Measurements from ENCODE around the gene ITGB3. TPM values are rescaled to one million over a fixed set of nuclear protein-coding genes. Genes with fewer than 3 reads are reported as not detected.
A peak's percentile ranks its signal among the peaks of the same experiment; 100 is the strongest.

The ITGB3 gene
- polyA plus RNA-seq, 1 of the 3 experiments (the other 2 are of a cell fraction), result 4.6 TPM

DNA sequence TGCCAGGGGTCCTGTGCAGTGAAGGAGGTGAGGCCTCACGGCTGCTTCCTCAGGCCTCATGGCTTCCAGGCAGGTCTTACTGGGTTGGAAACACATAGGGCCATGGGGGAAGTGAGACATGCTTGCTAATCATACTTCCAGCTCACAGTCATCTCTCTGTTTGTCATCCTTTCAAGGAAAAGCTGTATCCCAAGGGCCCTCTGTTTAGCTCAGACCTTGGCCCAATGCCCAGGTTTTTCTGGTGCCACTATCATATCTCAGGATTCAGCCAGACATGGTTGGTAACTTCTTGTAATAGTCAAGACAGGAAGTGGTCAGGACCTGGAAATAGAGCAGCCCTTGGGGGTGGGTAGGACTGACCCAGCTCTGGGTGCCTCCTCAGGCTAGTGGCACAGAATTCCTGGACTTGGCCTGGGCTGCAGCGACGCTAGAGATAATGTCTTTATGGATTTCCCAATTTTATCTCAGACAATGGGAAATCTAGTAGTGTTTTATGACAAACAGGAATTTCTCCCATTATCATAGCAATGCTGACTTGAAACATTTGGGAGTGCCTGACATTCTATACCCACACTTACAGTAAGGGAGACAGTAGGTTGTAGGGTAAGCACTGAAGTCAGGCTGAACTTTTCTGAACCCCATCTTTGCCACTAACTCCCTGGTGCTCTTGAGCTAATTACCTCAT lies 13.5 kb upstream of the ITGB3 start (continued):
- TF ChIP-seq FOXM1 (IDR thresholded peaks at IDR 0.05; ENCODE audit: low read depth), result peak; percentile 79; the same call in 1 of the 2 replicates
- peak; percentile 95; the same call in 1 of the 2 replicates for TF ChIP-seq RXRA (IDR thresholded peaks at IDR 0.05; ENCODE audit: borderline replicate concordance, low read depth)
- TF ChIP-seq SIN3A (IDR thresholded peaks at IDR 0.05; ENCODE audit: borderline replicate concordance, low read depth, low read length), result peak; percentile 65; the same call in 1 of the 2 replicates
- peak; percentile 76 for TF ChIP-seq ELF1 (IDR thresholded peaks at IDR 0.05)
- TF ChIP-seq, protein P1, sequence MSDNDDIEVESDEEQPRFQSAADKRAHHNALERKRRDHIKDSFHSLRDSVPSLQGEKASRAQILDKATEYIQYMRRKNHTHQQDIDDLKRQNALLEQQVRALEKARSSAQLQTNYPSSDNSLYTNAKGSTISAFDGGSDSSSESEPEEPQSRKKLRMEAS (IDR thresholded peaks at IDR 0.05; ENCODE audit: low read depth), result peak; percentile 93
- 0 out of 2 replicates have a peak, but pooled peaks have one; percentile 60 for TF ChIP-seq YY1 (IDR thresholded peaks at IDR 0.05; ENCODE audit: low read depth)
- TF ChIP-seq, protein P2, sequence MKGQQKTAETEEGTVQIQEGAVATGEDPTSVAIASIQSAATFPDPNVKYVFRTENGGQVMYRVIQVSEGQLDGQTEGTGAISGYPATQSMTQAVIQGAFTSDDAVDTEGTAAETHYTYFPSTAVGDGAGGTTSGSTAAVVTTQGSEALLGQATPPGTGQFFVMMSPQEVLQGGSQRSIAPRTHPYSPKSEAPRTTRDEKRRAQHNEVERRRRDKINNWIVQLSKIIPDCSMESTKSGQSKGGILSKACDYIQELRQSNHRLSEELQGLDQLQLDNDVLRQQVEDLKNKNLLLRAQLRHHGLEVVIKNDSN (IDR thresholded peaks at IDR 0.05; ENCODE audit: borderline replicate concordance, low read depth), result 0 out of 2 replicates have a peak, but pooled peaks have one; percentile 49
- no peak for TF ChIP-seq MXI1 (IDR thresholded peaks at IDR 0.05; ENCODE audit: low read depth, low read length)
- peak; percentile 94 for TF ChIP-seq TCF12 (IDR thresholded peaks at IDR 0.05)
- TF ChIP-seq FOSL2 (IDR thresholded peaks at IDR 0.05; ENCODE audit: borderline replicate concordance, low read depth), result peak; percentile 84
- TF ChIP-seq TAF1 (IDR thresholded peaks at IDR 0.05; ENCODE audit: borderline replicate concordance, low read depth, low read length), result no peak
- TF ChIP-seq GABPA (IDR thresholded peaks at IDR 0.05; ENCODE audit: low read depth), result peak; percentile 65

DNA sequence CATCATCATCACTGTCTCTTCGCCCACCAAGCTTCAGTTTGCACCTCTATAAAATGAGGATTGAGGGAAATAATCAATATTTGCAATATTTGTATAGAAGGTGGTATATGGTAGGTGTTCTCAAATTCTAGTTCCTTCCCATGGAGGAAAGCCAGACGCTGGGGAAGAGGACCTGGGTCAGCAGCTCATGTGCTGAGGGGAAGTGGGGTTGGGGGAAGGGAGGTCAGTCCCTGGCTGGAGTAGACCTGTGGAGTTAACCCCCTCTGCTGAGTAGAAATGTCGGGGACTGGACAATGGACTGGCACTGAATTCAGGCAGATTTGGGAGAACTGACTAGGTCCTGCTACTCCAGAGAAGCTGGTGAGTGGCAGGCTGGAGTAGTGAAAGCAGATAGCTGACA lies 12.8 kb upstream of the ITGB3 start:
- Histone ChIP-seq H3K9me3 (no peaks in the 10 kb centered on the region), H3F3A (replicated peaks; ENCODE audit: insufficient read depth) (peaks cover 24% of the 10 kb centered on the region), H4K20me1 (ENCODE audit: insufficient read depth) (no peaks in the 10 kb centered on the region), H3K9me2 (no peaks in the 10 kb centered on the region), H3K9ac (peak overlapping the region; percentile 21; the same call in 1 of the 2 replicates), H3K27ac (ENCODE audit: low read depth in 2 of 2, low read length in 1 of 2) (peak overlapping the region; percentile 82 to 91; a peak in 3 of 4 replicates), H2AFZ (ENCODE audit: low read depth) (peak overlapping the region; percentile 79), H3K4me2 (peak overlapping the region; percentile 39; the same call in 1 of the 2 replicates), H3K79me2 (ENCODE audit: insufficient read depth) (no peaks in the 10 kb centered on the region), H3K4me3 (ENCODE audit: low read depth in 2 of 2, low read length in 1 of 2) (no peak overlapping the region), H3K36me3 (replicated peaks in 1 of 2; ENCODE audit: control insufficient read depth in 1 of 2, insufficient read depth in 2 of 2, low read length in 1 of 2) (no peaks in the 10 kb centered on the region), H3K4me1 (ENCODE audit: control insufficient read depth in 1 of 2, insufficient read depth in 2 of 2, low read depth in 1 of 2, low read length in 1 of 2) (peaks cover 15% of the 10 kb centered on the region in 2 experiments), H3K27me3 (ENCODE audit: insufficient read depth) (no peaks in the 10 kb centered on the region)
- ChIA-PET POLR2A (interaction anchor here (0.9 kb wide), 1 partner anchor 47 kb away, joined by 3 read pairs; no protein-coding TSS in a partner anchor), CTCF (interaction anchor here (1.0 to 8.7 kb wide), 6 partner anchors 10 to 375 kb away, joined by 3 to 71 read pairs (median 8); partner anchors contain the start of genes EFCAB13 and ITGB3)
- TF ChIP-seq RXRA (IDR thresholded peaks at IDR 0.05; ENCODE audit: borderline replicate concordance, low read depth) (no peak), TAF1 (IDR thresholded peaks at IDR 0.05; ENCODE audit: borderline replicate concordance, low read depth, low read length) (no peak), CHD2 (IDR thresholded peaks at IDR 0.05; ENCODE audit: low read length, partially characterized antibody) (no peak), TEAD4 (IDR thresholded peaks at IDR 0.05; ENCODE audit: borderline replicate concordance, insufficient read depth) (no peak), GATA2 (CRISPR knock-in tag; IDR thresholded peaks at IDR 0.05) (no peak), POLR2AphosphoS5 (IDR thresholded peaks at IDR 0.05; ENCODE audit: low read depth, low read length) (no peak), RCOR1 (IDR thresholded peaks at IDR 0.05; ENCODE audit: low read length) (no peak), GABPA (IDR thresholded peaks at IDR 0.05; ENCODE audit: low read depth) (no peak)
- TF ChIP-seq, protein P3, sequence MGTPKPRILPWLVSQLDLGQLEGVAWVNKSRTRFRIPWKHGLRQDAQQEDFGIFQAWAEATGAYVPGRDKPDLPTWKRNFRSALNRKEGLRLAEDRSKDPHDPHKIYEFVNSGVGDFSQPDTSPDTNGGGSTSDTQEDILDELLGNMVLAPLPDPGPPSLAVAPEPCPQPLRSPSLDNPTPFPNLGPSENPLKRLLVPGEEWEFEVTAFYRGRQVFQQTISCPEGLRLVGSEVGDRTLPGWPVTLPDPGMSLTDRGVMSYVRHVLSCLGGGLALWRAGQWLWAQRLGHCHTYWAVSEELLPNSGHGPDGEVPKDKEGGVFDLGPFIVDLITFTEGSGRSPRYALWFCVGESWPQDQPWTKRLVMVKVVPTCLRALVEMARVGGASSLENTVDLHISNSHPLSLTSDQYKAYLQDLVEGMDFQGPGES (IDR thresholded peaks at IDR 0.05; ENCODE audit: low read depth, low read length), result no peak
- TF ChIP-seq, protein P4, sequence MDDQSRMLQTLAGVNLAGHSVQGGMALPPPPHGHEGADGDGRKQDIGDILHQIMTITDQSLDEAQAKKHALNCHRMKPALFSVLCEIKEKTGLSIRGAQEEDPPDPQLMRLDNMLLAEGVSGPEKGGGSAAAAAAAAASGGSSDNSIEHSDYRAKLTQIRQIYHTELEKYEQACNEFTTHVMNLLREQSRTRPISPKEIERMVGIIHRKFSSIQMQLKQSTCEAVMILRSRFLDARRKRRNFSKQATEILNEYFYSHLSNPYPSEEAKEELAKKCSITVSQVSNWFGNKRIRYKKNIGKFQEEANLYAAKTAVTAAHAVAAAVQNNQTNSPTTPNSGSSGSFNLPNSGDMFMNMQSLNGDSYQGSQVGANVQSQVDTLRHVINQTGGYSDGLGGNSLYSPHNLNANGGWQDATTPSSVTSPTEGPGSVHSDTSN (IDR thresholded peaks at IDR 0.05), result no peak
- TF ChIP-seq, protein P5, sequence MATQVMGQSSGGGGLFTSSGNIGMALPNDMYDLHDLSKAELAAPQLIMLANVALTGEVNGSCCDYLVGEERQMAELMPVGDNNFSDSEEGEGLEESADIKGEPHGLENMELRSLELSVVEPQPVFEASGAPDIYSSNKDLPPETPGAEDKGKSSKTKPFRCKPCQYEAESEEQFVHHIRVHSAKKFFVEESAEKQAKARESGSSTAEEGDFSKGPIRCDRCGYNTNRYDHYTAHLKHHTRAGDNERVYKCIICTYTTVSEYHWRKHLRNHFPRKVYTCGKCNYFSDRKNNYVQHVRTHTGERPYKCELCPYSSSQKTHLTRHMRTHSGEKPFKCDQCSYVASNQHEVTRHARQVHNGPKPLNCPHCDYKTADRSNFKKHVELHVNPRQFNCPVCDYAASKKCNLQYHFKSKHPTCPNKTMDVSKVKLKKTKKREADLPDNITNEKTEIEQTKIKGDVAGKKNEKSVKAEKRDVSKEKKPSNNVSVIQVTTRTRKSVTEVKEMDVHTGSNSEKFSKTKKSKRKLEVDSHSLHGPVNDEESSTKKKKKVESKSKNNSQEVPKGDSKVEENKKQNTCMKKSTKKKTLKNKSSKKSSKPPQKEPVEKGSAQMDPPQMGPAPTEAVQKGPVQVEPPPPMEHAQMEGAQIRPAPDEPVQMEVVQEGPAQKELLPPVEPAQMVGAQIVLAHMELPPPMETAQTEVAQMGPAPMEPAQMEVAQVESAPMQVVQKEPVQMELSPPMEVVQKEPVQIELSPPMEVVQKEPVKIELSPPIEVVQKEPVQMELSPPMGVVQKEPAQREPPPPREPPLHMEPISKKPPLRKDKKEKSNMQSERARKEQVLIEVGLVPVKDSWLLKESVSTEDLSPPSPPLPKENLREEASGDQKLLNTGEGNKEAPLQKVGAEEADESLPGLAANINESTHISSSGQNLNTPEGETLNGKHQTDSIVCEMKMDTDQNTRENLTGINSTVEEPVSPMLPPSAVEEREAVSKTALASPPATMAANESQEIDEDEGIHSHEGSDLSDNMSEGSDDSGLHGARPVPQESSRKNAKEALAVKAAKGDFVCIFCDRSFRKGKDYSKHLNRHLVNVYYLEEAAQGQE (IDR thresholded peaks at IDR 0.05; ENCODE audit: low read depth, low read length), result no peak
- 82% methylated on average over 3 of the region's 3 CpGs for WGBS (ENCODE audit: low lambda C conversion rate)
- DNase-seq, result no peak
